C4-2B (cell line): ENCODE measurements around the gene P2RX7.

ENCODE experiments used
- H3K27ac ChIP-seq: fragments of 450-650 bp; 2 replicates; pipeline ENCODE4 v1.5.1; 2017
- CTCF ChIP-seq: fragments of 450-650 bp; conservative IDR thresholded peaks from 2 replicates; pipeline ENCODE4 v1.5.1; 2017; ENCODE audit warnings: mild to moderate bottlenecking
- ZFX ChIP-seq: fragments of 450-650 bp; IDR thresholded peaks from 2 replicates; pipeline ENCODE4 v1.6.1; 2017

P2RX7 gene

DNA sequence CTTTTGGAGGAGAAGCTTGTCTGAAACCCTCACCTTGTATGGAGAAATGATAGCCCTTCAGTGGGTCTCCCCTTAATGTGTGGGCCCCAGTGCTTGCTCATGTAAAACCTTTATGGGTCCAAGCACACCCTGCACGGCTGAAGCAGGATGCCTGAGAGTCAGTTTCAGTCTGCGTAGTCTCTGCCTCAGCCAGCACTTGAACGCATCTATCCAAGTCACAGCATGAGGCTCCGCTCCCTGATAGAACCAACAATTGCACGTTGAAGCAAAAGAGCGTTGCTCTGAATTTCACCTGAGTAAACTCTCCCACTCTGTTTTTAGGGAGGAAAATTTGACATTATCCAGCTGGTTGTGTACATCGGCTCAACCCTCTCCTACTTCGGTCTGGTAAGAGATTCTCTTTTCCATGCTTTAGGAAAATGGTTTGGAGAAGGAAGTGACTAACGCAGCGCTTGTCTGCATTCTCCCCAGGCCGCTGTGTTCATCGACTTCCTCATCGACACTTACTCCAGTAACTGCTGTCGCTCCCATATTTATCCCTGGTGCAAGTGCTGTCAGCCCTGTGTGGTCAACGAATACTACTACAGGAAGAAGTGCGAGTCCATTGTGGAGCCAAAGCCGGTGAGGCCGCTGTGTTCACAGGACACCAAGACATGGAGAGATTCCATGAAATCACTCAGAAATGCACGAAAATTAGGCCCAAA lies 44.3 kb downstream of the P2RX7 start:
- TF ChIP-seq ZFX (no peak), CTCF (no peak)
- H3K27ac ChIP-seq, result no peak overlapping the region

- TF ChIP-seq ZFX (no peak), CTCF (no peak)
- H3K27ac ChIP-seq, result no peak overlapping the region
These were observed 48.5 kb downstream of the P2RX7 start for GRCh38 chr12:121181181-121181580.

- TF ChIP-seq ZFX (no peak), CTCF (no peak)
- no peak overlapping the region for H3K27ac ChIP-seq
These were observed 49.7 kb downstream of the P2RX7 start for GRCh38 chr12:121182222-121182893.

- no peak for TF ChIP-seq ZFX
- TF ChIP-seq CTCF, result no peak
- H3K27ac ChIP-seq, result no peak overlapping the region
These were observed 51.7 kb downstream of the P2RX7 start for GRCh38 chr12:121184425-121184824.

GRCh38 chr12:121184984-121185889 lies 52.6 kb downstream of the P2RX7 start:
- TF ChIP-seq ZFX (no peak), CTCF (no peak)
- H3K27ac ChIP-seq, result no peak overlapping the region

GRCh38 chr12:121186826-121187225 lies 54.1 kb downstream of the P2RX7 start:
- TF ChIP-seq CTCF (no peak), ZFX (no peak)

More at GRCh38 chr12:121186826-121187225, 54.1 kb downstream of the P2RX7 start:
- no peak overlapping the region for H3K27ac ChIP-seq
